HG03280 (cell line): ENCODE measurements around the gene CEP192.
"Not testable (repeated sequence)": the region's sequence is repeated elsewhere in the genome, so short reads cannot be mapped to it uniquely, and the experiment has no call there.

Experiments
- ATAC-seq: cut with Tn5 transposase; IDR thresholded peaks from one replicate; pipeline ENCODE4 v1.9.1; 2021; ENCODE audit warnings: mild to moderate bottlenecking, moderate library complexity; ENCODE audit not compliant: unreplicated experiment

CEP192 gene

GRCh38 chr18:13022644-13023043 lies 31.5 kb downstream of the CEP192 start:
- no peak for ATAC-seq

GRCh38 chr18:13025233-13025632 lies 34.1 kb downstream of the CEP192 start:
- ATAC-seq: no peak

- ATAC-seq: no peak
Measured at GRCh38 chr18:13026583-13027270, 35.6 kb downstream of the CEP192 start.

- no peak for ATAC-seq
Measured at GRCh38 chr18:13028869-13029268, 37.7 kb downstream of the CEP192 start.

- ATAC-seq: no peak
Measured at GRCh38 chr18:13032173-13032572, 41.0 kb downstream of the CEP192 start.

- no peak for ATAC-seq
Measured at GRCh38 chr18:13035249-13035914, 44.2 kb downstream of the CEP192 start.

- no peak for ATAC-seq
Measured at GRCh38 chr18:13036622-13037320, 45.6 kb downstream of the CEP192 start.

GRCh38 chr18:13039806-13040205 lies 48.6 kb downstream of the CEP192 start:
- ATAC-seq: no peak

GRCh38 chr18:13043066-13043465 lies 51.9 kb downstream of the CEP192 start:
- no peak for ATAC-seq

- ATAC-seq: no peak
Measured at GRCh38 chr18:13048061-13048595, 57.0 kb downstream of the CEP192 start.

- no peak for ATAC-seq
Measured at GRCh38 chr18:13051159-13051558, 60.0 kb downstream of the CEP192 start.

GRCh38 chr18:13051950-13052349 lies 60.8 kb downstream of the CEP192 start:
- no peak for ATAC-seq

- no peak for ATAC-seq
Measured at GRCh38 chr18:13054336-13054735, 63.2 kb downstream of the CEP192 start.

- ATAC-seq: no peak
Measured at GRCh38 chr18:13061630-13062189, 70.5 kb downstream of the CEP192 start.

- ATAC-seq: no peak
Measured at GRCh38 chr18:13067124-13067523, 76.0 kb downstream of the CEP192 start.

- ATAC-seq: no peak
Measured at GRCh38 chr18:13067966-13068365, 76.8 kb downstream of the CEP192 start.

GRCh38 chr18:13070460-13070859 lies 79.3 kb downstream of the CEP192 start:
- no peak for ATAC-seq

- ATAC-seq: no peak
Measured at GRCh38 chr18:13076886-13077285, 85.7 kb downstream of the CEP192 start.

GRCh38 chr18:13077473-13077872 lies 86.3 kb downstream of the CEP192 start:
- ATAC-seq: no peak

- ATAC-seq: not testable (repeated sequence)
Measured at GRCh38 chr18:13078065-13078464, 86.9 kb downstream of the CEP192 start.

GRCh38 chr18:13086906-13087305 lies 95.7 kb downstream of the CEP192 start:
- ATAC-seq: no peak
